HG03135 (cell line): ENCODE results near the gene SERPINE1.

Source experiments
- ATAC-seq: cut with Tn5 transposase; IDR thresholded peaks from one replicate; pipeline ENCODE4 v1.9.1; 2021; ENCODE audit warnings: mild to moderate bottlenecking, moderate library complexity; ENCODE audit not compliant: unreplicated experiment

Gene SERPINE1

DNA sequence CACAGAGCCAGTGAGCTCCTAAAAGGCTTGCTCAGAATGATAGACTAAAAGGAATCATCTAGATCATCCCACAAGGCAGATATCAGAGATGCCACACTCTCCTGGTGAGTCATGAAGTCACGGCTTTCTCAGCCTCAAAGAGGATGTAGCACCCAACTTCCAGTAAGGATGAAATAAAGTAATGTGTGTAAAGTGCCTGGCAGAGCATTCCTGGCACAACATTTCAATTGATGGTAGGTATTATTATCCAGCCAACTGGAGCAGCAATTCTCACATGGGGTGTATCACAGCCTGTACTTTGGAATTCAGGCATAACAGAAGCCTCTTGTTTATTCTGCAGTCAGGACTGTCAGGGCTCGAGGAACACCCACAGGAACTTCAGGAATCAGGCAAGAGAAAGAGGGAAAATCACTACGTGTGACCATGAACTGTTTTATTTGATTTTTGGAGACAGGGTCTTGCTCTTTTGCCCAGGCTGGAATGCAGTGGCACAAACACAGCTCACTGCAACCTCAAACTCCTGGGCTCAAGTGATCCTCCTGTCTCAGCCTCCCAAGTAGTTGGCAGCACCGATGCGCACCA lies 58.4 kb downstream of the SERPINE1 start:
- ATAC-seq: no peak

DNA sequence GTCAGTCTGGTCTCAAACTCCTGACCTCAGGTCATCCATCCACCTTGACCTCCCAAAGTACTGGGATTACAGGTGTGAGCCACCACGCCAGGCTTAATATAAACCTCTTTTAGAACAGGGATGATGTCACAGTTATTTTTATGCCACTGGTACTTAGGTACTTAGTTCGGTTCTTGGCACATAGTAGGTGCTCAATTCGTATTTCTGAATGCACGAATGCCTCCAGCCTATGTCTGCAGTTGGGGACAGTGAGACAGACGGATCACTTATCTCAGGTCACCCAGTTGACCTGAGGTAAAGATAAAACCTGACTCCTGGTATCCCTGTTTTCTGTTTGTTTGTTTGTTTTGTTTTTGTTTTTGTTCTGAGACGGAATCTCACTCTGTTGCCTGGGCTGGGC lies 59.3 kb downstream of the SERPINE1 start:
- ATAC-seq: no peak

- no peak for ATAC-seq
Observed at GRCh38 chr7:101186844-101187428, 60.0 kb downstream of the SERPINE1 start.
